NCI-H2196 (cell line): ENCODE results near the gene BICDL1.
"Not testable (repeated sequence)": the region's sequence is repeated elsewhere in the genome, so short reads cannot be mapped to it uniquely, and the experiment has no call there.

Source experiments
- DNase-seq: peaks from one replicate; lab custom pipeline; 2025; ENCODE audit not compliant: unreplicated experiment; lab: John Stamatoyannopoulos, UW

BICDL1 gene

GRCh38 chr12:119988472-119989360 lies at the start of gene BICDL1:
TSS of gene BICDL1 (plus strand) at chr12:119989236. CDS start at chr12:119989869, 633 bp downstream.
- DNase-seq: peak; percentile 98

GRCh38 chr12:119940897-119941296 lies 48.1 kb upstream of the BICDL1 start:
- no peak for DNase-seq

GRCh38 chr12:119942386-119942785 lies 46.6 kb upstream of the BICDL1 start:
- no peak for DNase-seq

- no peak for DNase-seq
These were observed 42.8 kb upstream of the BICDL1 start for GRCh38 chr12:119946213-119946612.

GRCh38 chr12:119949145-119949544 lies 39.9 kb upstream of the BICDL1 start:
- DNase-seq: peak; percentile 15

- no peak for DNase-seq
These were observed 39.4 kb upstream of the BICDL1 start for GRCh38 chr12:119949594-119949993.

- DNase-seq: no peak
These were observed 33.0 kb upstream of the BICDL1 start for GRCh38 chr12:119956047-119956446.

GRCh38 chr12:119957135-119957534 lies 31.9 kb upstream of the BICDL1 start:
- DNase-seq: no peak

- DNase-seq: no peak
These were observed 29.6 kb upstream of the BICDL1 start for GRCh38 chr12:119959435-119959834.

- no peak for DNase-seq
These were observed 24.9 kb upstream of the BICDL1 start for GRCh38 chr12:119964123-119964522.

GRCh38 chr12:119964929-119965328 lies 24.1 kb upstream of the BICDL1 start:
- no peak for DNase-seq

GRCh38 chr12:119980242-119980641 lies 8.8 kb upstream of the BICDL1 start:
- DNase-seq: no peak

- DNase-seq: not testable (repeated sequence)
These were observed 8.3 kb upstream of the BICDL1 start for GRCh38 chr12:119980702-119981101.

GRCh38 chr12:119989361-119989730 lies 310 bp downstream of the BICDL1 start:
- DNase-seq: peak; percentile 46

- no peak for DNase-seq
These were observed 820 bp downstream of the BICDL1 start for GRCh38 chr12:119989731-119990381.

GRCh38 chr12:119990382-119990874 lies 1.4 kb downstream of the BICDL1 start:
- no peak for DNase-seq

GRCh38 chr12:119992129-119992705 lies 3.2 kb downstream of the BICDL1 start:
- DNase-seq: no peak

- DNase-seq: no peak
These were observed 6.0 kb downstream of the BICDL1 start for GRCh38 chr12:119994892-119995658.

GRCh38 chr12:119996417-119996816 lies 7.4 kb downstream of the BICDL1 start:
- no peak for DNase-seq

- no peak for DNase-seq
These were observed 9.6 kb downstream of the BICDL1 start for GRCh38 chr12:119998471-119999245.
